IPS-NIHi11 (cell line): ENCODE data around the gene PTOV1.

Experiments
- DNase-seq: peaks from one replicate; pipeline ENCODE4 v3.0.0; 2012; ENCODE audit warnings: mixed read lengths, low spot score

The PTOV1 gene

DNA sequence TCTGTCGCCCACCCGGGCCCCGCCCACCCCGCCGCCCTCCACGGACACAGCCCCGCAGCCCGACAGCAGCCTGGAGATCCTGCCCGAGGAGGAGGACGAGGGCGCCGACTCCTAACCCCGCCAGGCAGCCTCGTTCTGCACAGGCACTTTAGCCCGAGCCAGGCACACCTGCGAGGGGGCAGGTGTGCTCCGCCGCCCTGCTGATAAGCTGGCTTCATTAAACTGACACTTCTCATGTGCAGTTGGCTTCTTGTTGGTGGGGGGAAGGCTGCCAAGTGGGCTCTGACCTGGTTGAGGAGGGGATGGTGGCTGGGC is 37.5 kb downstream of the PTOV1 start:
- no peak for DNase-seq

GRCh38 chr19:49889038-49889686 is 38.2 kb downstream of the PTOV1 start:
- no peak for DNase-seq

GRCh38 chr19:49889687-49890348 is 38.9 kb downstream of the PTOV1 start:
- DNase-seq, result peak; percentile 84

DNA sequence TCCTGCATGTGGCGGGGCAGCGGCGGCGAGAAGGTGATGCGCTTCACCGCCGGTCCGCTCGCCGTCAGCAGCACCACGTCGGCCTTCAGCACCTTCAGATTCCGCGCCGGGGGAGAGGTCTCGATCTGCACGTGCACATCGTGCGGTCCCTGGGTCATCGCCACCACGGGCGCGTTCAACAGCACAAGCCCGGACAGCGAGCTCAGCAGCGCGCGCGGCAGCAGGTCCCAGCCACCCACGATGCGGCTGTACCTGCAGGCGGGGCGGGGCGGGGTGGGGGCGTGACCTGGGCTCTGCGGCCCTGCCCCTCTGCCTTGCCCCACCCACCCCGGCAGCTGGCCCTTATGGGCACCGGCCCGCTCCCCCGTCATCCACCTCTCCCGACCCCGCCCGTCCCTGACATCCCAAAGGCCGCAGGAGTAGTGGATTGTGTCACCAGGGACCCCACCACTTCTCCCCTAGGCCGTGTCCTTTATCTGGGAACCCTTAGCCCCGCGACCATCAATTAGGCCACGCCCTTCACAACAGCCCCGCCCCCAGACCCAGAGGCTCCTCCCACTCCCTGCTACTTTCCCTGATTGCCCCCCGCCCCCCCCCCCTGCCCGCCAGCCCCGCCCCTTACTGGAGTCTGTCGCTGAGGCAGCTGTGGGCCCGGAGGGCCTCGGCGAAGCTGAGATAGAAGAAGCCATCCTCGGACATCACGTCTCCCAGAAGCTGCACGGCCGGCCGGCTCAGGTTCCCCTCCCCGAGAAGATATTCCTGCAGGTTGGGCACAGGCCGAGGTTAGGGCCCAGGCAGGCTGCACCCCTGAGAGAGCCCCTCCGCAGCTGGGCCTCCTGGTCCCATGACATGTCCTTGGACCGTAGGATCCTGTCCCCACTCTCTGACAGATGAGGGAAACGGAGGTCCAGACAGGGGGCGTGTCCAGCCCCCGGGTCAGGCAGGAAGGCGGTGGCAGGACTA is 39.7 kb downstream of the PTOV1 start:
- DNase-seq, result peak; percentile 91

DNA sequence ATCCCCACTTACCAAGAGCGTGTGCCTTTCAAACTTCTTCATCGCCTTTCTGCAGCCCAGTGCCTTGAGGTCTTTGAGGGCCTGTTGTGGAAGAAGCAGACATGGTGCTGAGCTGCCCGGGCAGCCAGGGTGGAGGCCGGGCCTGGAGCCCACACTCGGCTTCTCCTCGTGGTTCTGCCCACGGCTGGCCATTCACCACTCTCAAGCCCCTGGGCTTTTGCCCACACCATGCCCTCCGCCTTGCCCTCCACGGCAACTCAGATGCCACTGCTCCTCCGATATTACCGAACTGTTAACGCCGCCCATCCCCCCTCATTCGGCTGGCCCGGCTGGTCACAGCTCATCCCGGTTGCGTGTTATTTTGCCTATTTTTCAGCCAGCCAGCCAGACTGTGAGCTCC is 40.4 kb downstream of the PTOV1 start:
- DNase-seq, result no peak

DNA sequence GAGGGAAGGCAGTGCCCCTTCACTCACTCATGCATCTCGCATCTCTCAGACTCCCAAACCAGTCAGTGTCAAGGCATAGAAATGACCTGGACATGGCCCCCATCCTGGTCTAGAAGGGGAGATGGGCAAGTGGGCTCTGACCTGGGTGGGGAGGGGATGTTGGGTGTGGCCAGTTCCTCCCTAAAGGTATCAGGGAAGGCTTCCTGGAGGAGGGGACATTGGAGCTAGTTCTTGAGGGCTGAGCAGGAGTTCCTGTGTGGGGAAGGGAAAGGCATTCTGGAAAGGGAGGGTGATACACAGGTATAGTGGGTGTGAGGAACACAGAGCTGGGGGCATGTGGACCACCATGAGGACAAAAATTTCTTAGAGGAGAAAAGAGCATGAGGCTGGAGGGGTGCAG is 41.8 kb downstream of the PTOV1 start:
- no peak for DNase-seq

GRCh38 chr19:49894011-49894664 is 43.2 kb downstream of the PTOV1 start:
- DNase-seq, result no peak

- DNase-seq, result no peak
Measured at GRCh38 chr19:49894879-49895565, 44.1 kb downstream of the PTOV1 start.

DNA sequence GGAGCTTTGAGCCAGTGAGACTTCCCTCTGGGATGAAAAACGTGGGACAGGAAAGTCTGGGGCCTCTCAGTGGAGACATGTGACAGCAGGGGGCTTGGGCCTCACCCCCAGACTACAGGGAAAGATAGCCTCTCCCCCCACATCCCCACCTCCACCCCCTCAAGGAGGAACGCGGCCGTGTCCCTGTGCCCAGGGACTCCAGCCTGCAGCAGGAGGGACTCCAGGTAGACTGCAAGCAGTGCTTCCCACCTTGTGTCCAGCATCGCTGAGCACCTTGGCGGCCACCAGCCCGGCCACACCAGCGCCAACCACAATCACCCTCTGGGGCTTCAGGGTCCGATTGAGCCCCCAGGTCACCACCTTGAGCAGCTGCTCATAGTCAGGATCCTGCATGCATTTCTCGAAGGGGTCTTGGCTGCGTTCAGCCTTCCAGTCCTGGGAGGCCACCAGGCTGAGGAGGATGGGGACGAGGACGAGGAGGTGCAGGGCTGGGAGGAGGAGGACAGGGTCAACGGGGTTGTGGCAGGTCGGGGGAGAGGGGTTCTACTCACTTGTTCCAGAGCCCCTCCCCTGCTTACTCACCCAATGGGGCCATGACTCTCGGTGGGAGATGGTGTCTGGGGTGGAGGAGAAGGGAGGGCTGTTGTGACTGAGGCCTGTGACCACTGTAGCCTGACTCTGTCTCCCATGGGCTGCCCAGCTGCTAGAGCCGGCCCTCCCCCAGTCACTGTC is 44.8 kb downstream of the PTOV1 start:
- no peak for DNase-seq

DNA sequence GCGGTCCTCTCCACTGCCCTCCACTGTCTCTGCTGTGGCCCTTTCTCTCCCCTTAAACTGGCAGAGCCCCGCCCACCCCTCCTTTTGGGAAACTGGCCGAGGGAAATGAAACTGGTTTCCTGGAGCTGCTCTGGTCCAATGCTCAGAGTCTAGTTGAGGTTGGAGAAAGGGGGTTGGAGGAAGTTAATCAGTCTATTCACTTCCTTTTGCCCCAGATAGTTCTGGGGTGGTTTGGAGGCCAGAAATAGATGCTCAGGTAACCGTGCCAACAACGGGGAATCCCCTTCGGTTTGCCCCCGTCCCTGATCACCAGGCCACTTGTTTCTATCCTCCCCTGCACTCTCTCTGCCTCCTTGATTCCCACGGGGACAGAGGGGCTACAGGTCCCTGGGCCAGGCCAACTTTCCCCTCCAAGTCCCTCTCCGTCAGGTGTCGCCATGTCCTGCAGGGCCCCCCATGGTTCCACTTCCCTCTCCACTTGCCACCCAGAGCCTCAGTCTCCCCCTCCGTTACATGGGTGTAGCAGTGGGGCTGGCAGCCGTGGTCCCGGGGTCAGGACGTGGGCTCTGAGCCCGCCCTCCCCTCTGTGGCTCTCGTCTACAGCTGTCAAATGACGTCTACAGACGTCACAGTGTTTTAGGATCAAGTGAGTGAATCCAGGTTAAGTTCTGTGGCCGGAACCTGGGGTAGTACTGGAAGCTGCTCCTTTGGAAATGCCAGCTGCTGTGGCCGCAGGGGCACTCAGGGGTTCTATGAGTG is 46.1 kb downstream of the PTOV1 start, which contains the start of gene IL4I1:
Gene IL4I1 (minus strand): TSS at position 25 of the 759 bp plus-strand sequence. CDS start 727 bp downstream, outside the sequence.
- DNase-seq, result no peak

DNA sequence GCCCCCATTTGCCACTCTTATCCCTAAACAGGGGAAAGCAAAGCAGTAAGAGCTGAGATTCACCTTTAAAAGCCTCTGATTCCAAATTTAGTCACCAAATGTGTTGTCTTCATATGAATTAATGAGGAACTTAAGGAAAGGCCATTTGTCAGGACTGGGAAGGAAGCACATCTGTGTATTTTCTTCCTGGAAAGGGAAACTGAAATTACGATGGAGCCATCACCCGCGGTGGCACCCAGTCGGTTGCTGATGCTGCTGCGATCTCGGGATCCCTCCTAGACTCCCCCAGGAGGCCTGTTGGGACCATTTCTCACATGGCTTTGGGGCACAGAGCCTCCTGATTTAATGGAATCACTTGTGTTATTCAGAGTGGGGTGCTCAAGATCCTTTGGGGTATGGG is 53.2 kb downstream of the PTOV1 start:
- DNase-seq, result no peak

DNA sequence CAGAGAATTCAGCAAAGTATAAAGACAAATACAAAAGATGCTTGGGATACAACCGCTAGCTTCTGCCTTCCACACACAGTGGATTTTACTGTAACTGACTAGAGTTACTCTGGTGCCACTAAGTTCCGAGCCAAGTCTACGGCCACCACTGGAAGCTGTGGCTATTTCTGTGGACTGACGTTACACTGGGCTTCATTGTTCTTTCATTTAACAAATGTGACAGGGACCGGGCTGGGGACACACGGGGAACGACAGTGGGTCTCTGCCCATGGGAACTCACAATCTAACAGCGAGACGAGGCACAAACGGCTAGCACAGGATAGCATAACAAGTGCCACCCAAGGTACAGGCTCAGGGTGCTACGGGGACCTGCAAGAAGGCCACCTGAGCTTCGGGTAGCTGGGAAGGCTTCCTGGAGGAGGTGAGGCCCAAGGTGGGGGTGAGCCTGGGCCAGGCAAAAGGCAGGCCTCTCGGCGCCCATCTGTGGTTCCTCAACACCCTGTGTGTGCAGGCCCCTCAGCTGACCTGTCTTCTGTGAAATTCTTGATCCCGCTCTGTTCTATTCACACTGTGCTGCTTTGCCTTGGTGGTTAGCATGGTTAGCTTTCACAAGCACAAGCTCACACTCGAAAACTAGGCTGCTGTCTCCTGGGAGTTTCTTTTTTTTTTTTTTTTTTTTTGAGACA is 56.1 kb downstream of the PTOV1 start:
- no peak for DNase-seq

DNA sequence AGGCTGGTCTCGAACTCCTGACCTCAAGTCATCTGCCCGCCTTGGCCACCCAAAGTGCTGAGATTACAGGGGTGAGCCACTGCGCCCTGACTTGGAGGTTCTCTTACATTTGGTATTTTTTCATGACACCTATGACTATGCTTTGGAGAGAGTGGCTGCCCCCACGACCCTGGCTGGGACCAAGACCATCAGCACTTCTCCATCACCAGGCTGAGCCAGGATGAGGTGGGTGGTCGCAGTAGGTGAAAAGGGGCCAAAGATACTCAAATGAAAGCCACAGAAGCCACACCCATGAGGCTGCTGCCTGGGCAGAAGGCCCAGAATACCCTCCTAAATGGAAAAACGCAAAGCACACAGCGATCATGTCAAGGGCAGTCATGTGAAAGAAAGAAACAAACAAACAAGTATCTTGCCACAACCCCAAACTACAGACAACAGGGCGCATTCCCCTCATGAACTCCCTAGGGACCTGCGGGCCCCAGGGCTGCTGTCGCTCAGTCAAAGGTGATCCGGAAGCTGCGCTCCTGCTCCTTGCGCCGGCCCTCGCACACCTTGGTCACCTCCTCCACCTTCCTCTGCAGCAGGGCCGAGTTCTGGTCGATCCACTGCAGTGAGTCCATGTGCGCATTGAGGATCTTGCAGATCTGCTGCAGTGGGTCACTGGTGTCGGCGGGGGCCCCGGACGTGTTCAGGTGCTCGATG is 56.9 kb downstream of the PTOV1 start:
- no peak for DNase-seq

DNA sequence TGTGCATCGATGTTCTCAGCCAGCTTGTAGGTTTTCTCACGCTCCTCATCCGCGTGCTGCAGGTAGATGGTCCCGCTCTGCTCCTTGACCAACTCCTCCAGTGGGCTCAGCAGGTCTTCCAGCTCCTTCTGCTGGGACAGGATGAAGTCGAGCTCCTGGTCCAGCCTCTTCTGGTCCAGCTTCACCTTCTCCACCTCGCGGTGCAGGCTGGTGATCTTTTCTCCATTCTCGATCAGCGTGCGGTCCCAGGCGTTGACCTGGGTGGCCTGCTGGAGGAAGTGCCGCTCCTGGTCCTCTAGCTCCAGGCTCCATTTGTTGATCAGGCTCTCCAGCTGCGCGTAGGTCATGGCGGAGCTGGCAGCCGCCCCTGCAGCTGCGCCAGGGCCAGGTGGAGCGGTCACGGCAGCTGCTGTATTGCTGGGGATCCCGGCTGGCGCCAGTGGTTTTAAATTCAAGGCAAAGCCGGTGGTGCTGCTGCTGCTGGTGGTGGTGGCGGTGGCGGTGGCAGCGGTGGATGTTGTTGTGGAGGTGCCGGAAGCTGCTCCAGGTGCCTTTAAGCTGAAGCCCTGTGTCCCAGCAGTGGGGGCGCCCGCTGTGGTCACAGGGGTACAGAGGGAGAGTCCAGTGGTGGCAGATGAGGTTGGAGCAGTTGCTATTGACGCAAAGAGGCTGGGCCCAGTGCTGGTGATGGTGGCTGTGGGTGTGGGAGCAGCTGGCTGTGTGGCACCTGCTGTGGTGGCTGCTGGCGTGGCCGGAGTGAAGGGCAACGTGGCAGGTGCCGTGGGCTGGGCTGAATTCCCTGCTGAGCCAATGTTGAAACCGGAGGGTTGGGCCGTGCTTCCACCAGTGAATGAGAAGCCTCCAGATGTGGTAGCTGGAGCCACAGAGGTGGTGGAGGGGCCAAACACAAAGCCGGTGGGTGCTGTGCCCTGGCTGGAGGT is 57.8 kb downstream of the PTOV1 start:
- DNase-seq, result no peak

DNA sequence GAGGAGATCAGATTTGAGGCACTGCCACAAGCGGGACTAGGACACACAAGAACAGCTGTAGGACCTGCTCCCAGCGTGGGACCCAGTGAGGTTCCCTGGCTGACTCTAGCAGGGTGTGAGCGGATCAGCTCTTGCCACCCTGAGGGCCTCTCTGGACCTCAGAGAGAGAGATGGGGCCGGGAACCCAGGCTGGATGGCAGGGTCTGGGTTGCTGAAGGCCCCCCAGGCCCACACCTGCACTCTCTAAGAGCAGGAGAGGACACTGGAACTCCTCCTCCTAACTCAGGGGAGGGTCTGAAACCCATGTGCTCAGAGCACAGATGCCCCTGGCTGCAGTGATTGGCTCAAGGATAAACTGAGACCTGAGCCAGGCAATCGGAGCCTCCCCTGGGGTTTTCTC is 59.2 kb downstream of the PTOV1 start:
- DNase-seq, result no peak
